Activated T-cell treated with anti-CD3 and anti-CD28 coated beads, Interleukin-2, amount 50 U/mL, for 72 hours (primary cell): Measurements from ENCODE around the gene RASD1. TPM values are rescaled to one million over a fixed set of nuclear protein-coding genes. Genes with fewer than 3 reads are reported as not detected.

Source experiments
- ATAC-seq, 2 donors: fragments of 150-1000 bp; cut with Tn5 transposase; replicated peaks in 1 of 2; 2 replicates each; pipeline ENCODE4 v1.10.0; 2021; ENCODE audit warnings: moderate library complexity in 2 of 2, mild to moderate bottlenecking in 1 of 2
- DNase-seq, 2 donors: peaks; one replicate each; pipeline ENCODE4 v3.0.0; 2021 to 2022; ENCODE audit warnings: mixed read lengths in 1 of 2
- H3K27ac Mint-ChIP-seq: one replicate; pipeline ENCODE4 v1.8.0; 2022; ENCODE audit warnings: mild to moderate bottlenecking, moderate library complexity, mixed read lengths
- H3K27me3 Mint-ChIP-seq: one replicate; pipeline ENCODE4 v1.8.0; 2022; ENCODE audit warnings: low read depth, mixed read lengths
- H3K36me3 Mint-ChIP-seq, 2 donors: one replicate each; pipeline ENCODE4 v1.8.0; 2022; ENCODE audit warnings: mixed read lengths in 2 of 2, mild to moderate bottlenecking in 1 of 2; ENCODE audit not compliant: insufficient read depth in 2 of 2
- H3K4me1 Mint-ChIP-seq: one replicate; pipeline ENCODE4 v1.8.0; 2022; ENCODE audit warnings: low read depth, mixed read lengths
- H3K4me3 Mint-ChIP-seq, 2 donors: one replicate each; pipeline ENCODE4 v1.8.0; 2022; ENCODE audit warnings: mild to moderate bottlenecking in 2 of 2, mixed read lengths in 2 of 2, moderate library complexity in 2 of 2
- H3K9me3 Mint-ChIP-seq, 2 donors: one replicate each; pipeline ENCODE4 v1.8.0; 2022; ENCODE audit warnings: mixed read lengths in 2 of 2
- total RNA-seq, 2 donors: library from RNA; stranded (reverse); gene quantifications; one replicate each; pipeline ENCODE4 v1.2.3, GENCODE V29; 2022

RASD1 gene
- total RNA-seq, 2 donors from 2014 or later: 1.6 to 3.0 TPM

- Mint-ChIP-seq H3K9me3 (no peaks in the 10 kb centered on the region), H3K4me1 (peaks cover 7% of the 10 kb centered on the region), H3K27ac (no peak overlapping the region), H3K4me3 (no peak overlapping the region), H3K36me3 (no peaks in the 10 kb centered on the region), H3K27me3 (no peaks in the 10 kb centered on the region)
- DNase-seq (no peak), ATAC-seq (no peak)
These were observed 15.1 kb upstream of the RASD1 start for GRCh38 chr17:17511293-17511741.

DNA sequence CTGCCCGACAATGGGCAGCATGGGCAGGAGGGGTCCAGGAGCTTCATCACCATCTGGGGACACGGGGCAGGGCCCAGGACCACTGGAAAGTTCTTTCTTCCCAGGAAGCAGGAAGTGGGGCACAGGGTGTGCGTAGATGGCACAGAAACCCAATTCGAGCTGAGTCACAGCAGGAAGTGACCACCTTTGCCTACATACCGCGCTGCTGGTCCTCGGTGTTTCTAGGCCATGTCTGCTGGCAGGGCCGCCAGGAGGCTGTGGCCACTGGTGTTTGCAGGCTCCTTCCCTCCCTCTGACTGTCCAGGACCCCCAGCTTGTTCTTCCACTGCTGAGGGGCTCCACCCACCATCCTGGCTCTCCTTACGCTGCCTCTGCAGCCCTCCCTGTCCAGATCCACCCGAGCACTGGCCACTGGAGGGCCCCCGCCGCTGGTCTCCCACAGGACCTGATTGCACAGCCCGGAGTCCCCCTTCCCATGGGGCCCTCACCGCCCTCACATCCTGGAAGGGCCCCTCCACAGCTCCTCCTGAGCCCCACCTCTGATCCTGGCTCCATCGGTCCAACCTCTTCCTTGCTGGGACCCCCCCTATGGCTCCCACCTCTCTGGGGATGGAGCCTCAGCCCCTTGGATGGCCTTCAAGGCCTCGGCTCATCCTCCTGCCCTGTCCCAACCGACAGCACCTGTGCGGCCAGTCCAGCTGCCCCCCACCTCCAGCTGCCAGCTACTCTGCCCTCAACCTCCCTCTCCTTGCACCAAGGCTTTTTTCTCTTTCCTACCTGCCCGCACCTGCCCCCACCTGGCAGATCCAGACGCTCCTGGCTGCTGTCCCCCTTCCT lies 14.5 kb upstream of the RASD1 start:
- Mint-ChIP-seq H3K27me3 (no peaks in the 10 kb centered on the region), H3K36me3 (no peaks in the 10 kb centered on the region), H3K9me3 (no peaks in the 10 kb centered on the region), H3K27ac (no peak overlapping the region), H3K4me1 (peaks cover 7% of the 10 kb centered on the region), H3K4me3 (peak overlapping the region in 1 of 2 donors; percentile 9)
- ATAC-seq (peak in 1 of 2 donors; percentile 37), DNase-seq (no peak)

DNA sequence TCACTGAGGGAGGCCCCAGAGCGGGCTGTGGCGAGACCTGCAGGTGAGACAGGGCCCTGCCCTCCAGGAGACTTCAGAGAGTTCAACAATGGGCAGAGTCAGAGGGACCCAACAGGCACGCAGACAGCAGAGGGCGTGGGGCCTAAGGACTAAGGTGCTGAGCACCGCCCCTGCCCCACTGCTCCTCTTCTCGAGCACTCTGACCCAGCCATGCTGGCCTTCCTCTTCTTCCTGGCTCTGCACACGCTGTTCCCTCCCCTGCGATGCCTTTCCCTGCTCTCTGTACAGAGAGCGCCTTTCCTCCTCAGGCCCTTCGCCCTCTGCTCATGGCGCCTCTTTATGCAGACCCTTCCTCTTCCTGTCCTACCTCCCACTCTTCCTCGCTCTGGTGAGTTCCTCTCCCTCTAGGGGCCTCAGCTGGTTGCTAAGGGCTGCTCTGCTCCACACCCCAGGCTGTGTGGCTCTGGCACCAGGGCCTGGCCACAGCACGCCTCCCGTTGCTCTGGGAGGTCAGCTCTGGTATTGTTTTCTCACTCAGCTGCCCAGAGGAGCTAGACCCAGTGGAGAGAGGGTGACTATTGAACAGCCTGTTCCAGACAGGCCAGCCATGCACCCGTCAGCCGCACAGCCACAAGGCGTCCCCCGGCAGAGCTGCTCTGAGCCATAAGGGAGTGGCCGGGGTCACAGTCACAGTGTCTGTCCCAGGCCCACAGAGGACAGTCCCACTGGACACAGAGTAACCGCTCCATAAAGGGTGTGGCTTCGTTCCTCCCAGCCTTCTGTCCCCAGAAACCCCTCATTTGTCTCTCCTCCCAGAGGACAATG lies 13.6 kb upstream of the RASD1 start:
- H3K27ac Mint-ChIP-seq: no peak overlapping the region
- H3K4me1 Mint-ChIP-seq: peaks cover 7% of the 10 kb centered on the region
- no peak for ATAC-seq
- no peak overlapping the region for H3K4me3 Mint-ChIP-seq
- H3K36me3 Mint-ChIP-seq: no peaks in the 10 kb centered on the region
- H3K27me3 Mint-ChIP-seq: no peaks in the 10 kb centered on the region
- no peaks in the 10 kb centered on the region for H3K9me3 Mint-ChIP-seq
- no peak for DNase-seq

DNA sequence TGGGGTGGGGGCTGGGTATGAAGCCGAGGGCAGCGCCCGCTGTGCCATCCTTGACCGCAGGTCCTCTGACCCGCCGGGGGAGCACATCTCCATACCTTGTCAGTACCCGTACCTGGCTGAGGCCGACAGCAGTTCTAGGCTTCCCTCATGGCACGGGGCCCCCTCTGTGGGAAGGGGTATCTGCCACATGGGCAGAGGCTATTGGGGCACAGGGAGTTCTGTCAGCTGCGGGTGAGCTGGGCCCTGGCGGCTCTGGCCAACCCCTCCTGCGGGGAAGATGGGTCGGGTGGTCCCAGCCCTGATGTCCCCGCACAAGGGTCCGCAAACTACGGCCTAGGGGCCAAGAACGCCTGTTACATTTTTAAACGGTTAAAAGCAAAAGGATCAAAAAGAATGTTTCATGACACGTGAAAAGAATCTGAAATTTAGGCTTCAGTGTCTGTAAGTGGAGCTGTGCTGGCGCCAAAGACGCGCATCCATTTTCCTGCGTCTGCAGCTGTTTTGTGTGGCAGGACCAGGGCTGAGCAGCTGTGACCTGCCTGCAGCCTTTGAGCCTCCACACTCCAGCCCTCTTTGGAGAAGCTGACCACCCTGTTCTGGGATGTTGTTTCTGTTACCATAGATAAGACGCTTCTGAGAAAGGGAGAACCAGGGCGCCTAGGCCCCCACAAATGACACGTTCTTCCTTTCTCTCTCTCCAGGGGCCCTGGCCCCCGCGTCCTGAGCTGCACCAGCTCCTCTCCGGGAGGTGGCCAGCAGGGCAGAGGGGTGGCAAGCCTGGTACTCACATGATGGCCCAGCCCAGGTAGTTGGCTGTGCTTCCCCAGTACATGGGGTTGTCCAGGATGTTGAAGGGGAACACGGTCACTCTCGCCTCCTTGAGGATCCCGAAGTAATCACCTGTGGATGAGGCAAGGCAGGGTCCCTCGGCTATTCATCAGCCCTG lies 12.7 kb upstream of the RASD1 start:
- Mint-ChIP-seq H3K27me3 (no peaks in the 10 kb centered on the region), H3K4me1 (peaks cover 7% of the 10 kb centered on the region), H3K9me3 (no peaks in the 10 kb centered on the region), H3K4me3 (no peak overlapping the region), H3K27ac (no peak overlapping the region), H3K36me3 (no peaks in the 10 kb centered on the region)
- no peak for DNase-seq
- no peak for ATAC-seq

DNA sequence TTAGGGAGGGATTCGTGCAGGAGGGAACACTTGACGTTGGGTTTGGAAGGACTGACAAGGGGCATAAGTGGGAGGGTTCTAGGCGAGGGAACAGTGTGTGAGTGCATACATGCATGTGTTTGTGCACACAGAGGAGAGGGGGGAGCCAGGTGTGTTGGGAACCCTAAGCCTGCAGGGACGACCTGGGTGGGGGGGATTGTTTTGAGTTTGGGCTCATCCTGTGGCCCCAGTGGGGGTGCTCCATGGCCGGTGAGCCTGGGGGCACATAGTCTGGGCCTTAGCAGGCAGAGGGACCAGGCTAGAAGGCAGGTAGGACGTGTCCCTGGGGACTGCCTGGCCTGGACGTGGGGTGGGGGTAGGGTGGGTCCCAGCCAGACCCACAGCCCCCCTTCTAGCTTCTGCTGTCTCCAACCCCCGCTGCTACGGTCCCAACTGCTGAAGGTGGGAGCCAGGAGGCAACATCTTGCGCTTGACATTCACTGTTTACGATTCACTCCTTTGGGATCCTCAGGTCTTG lies 11.9 kb upstream of the RASD1 start:
- no peak for DNase-seq
- no peaks in the 10 kb centered on the region for H3K27me3 Mint-ChIP-seq
- no peak overlapping the region for H3K4me3 Mint-ChIP-seq
- no peaks in the 10 kb centered on the region for H3K36me3 Mint-ChIP-seq
- peaks cover 7% of the 10 kb centered on the region for H3K4me1 Mint-ChIP-seq
- H3K9me3 Mint-ChIP-seq: no peaks in the 10 kb centered on the region
- no peak for ATAC-seq
- no peak overlapping the region for H3K27ac Mint-ChIP-seq

DNA sequence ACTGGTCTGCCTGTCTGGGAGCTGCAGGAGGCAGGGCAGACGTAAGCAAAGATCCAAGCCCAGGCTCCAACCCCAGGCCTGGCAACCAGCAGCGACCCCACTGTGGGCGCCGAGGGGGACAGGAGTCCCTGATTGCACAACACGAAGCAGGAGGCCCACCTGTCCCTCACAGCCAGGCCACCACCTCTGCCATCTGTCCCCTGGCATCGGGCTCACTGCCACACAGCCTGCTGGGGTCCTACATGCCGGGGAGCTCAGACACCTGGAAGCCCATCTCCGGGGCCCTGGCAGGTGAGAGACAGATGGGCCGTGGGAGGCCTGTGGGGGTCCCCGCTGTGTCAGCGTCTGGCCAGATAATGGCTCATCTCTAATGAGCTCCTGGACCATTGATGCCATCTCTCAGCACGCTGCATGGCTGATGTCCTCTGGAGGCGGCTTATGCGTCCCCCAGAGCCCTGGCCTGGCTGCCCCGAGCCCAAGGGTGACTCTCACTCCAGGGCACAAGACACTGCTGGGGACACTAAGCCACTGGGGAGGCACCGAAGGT lies 11.3 kb upstream of the RASD1 start:
- no peak overlapping the region for H3K4me3 Mint-ChIP-seq
- peaks cover 7% of the 10 kb centered on the region for H3K4me1 Mint-ChIP-seq
- H3K9me3 Mint-ChIP-seq: no peaks in the 10 kb centered on the region
- no peak overlapping the region for H3K27ac Mint-ChIP-seq
- no peak for DNase-seq
- no peaks in the 10 kb centered on the region for H3K36me3 Mint-ChIP-seq
- no peak for ATAC-seq
- H3K27me3 Mint-ChIP-seq: no peaks in the 10 kb centered on the region

- Mint-ChIP-seq H3K4me3 (no peak overlapping the region), H3K27ac (no peak overlapping the region), H3K9me3 (no peaks in the 10 kb centered on the region), H3K27me3 (no peaks in the 10 kb centered on the region), H3K36me3 (no peaks in the 10 kb centered on the region), H3K4me1 (peaks cover 7% of the 10 kb centered on the region)
- DNase-seq: no peak
- no peak for ATAC-seq
These were observed 10.8 kb upstream of the RASD1 start for GRCh38 chr17:17506893-17507464.

GRCh38 chr17:17506181-17506741 lies 10.1 kb upstream of the RASD1 start:
- ATAC-seq (no peak), DNase-seq (no peak)
- Mint-ChIP-seq H3K4me1 (peaks cover 6% of the 10 kb centered on the region), H3K27me3 (no peaks in the 10 kb centered on the region), H3K36me3 (no peaks in the 10 kb centered on the region), H3K4me3 (no peak overlapping the region), H3K9me3 (no peaks in the 10 kb centered on the region), H3K27ac (no peak overlapping the region)

GRCh38 chr17:17505610-17506171 lies 9.5 kb upstream of the RASD1 start:
- Mint-ChIP-seq H3K27me3 (no peaks in the 10 kb centered on the region), H3K27ac (no peak overlapping the region), H3K4me1 (peaks cover under 1% of the 10 kb centered on the region), H3K9me3 (no peaks in the 10 kb centered on the region), H3K4me3 (no peak overlapping the region), H3K36me3 (no peaks in the 10 kb centered on the region)
- no peak for ATAC-seq
- DNase-seq: no peak

- no peak for ATAC-seq
- H3K4me3 Mint-ChIP-seq: no peak overlapping the region
- no peaks in the 10 kb centered on the region for H3K4me1 Mint-ChIP-seq
- H3K27ac Mint-ChIP-seq: no peak overlapping the region
- DNase-seq: no peak
- H3K27me3 Mint-ChIP-seq: no peaks in the 10 kb centered on the region
- no peaks in the 10 kb centered on the region for H3K36me3 Mint-ChIP-seq
- H3K9me3 Mint-ChIP-seq: no peaks in the 10 kb centered on the region
These were observed 9.0 kb upstream of the RASD1 start for GRCh38 chr17:17505151-17505550.

DNA sequence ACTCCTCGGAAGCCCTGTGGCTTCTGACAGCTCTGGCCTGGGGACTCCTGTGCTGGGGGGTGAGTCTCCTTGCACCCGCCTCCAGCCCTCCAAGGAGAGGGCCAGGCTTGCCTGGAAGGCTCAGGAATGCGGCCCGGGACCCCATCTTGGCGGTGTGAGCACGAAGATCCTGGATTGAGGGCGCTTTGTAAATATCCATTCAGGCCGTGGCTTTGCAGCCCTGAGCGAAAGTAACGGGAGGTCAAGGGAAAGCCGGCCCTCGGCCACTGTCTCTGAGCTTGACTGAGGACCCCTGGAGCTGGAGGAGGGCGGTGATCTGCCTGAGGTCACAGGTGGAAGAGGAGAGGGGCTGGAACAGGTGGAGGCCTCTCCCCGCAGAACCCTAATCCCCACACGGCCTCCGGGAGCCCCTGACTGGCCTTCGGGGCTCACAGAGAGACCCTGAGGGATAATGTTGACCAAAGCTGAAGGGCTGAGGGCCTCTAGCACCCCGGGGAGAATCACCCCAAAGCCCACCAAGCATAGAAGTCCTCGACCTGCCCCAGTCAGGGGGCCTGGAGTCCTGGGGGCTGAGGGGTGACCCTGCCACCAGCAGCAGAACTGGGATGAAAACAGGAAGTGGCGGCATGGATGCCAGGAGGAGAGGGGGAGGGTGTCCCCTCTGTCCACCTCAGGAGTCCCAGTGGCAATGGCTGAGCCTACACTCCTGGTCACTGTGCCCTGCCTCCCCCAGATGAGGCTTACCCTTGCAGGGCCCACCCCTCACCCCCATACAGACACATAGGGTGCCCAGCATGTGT lies 8.3 kb upstream of the RASD1 start:
- Mint-ChIP-seq H3K4me1 (no peaks in the 10 kb centered on the region), H3K4me3 (no peak overlapping the region)

More for the DNA sequence above, 8.3 kb upstream of the RASD1 start:
- H3K9me3 Mint-ChIP-seq: no peaks in the 10 kb centered on the region
- H3K27me3 Mint-ChIP-seq: no peaks in the 10 kb centered on the region
- DNase-seq: no peak
- no peaks in the 10 kb centered on the region for H3K36me3 Mint-ChIP-seq
- no peak overlapping the region for H3K27ac Mint-ChIP-seq
- ATAC-seq: no peak
